Measurements from ENCODE around the gene POU6F1.

The POU6F1 gene

DNA sequence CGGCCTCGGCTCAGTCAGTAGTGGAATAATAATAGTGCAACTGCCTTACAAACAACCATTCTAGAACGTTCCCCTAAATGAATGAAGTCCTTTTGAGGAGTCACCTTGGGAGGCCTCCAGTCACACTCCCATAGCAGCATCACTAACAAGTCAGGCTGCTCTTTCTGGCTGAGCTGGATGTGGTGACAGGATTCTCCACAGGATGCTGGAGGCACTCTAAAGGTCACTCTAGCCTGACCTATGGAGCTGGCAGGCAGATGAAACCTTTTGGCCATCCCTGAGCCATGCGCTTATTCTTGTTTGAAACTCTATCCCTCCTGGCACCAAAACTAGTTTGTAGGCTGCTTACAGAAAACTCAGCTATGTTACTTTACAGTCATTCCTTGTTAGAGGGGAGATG lies 27.0 kb downstream of the POU6F1 start:
- Histone ChIP-seq H3K4me1 (peaks cover 8% of the 10 kb centered on the region), H3K27ac (no peak overlapping the region), H3K27me3 (ENCODE audit: control insufficient read depth, insufficient read depth, low read length) (no peaks in the 10 kb centered on the region), H3K79me2 (no peaks in the 10 kb centered on the region), H3K9me3 (ENCODE audit: control insufficient read depth, low read length) (no peaks in the 10 kb centered on the region), H3K36me3 (ENCODE audit: control insufficient read depth, insufficient read depth, low read length) (no peaks in the 10 kb centered on the region), H3K4me2 (ENCODE audit: low read length) (no peak overlapping the region), H3K4me3 (ENCODE audit: low read depth, low read length) (no peak overlapping the region), H3K9ac (no peak overlapping the region), H2AFZ (no peak overlapping the region)
- TF ChIP-seq, protein P1, sequence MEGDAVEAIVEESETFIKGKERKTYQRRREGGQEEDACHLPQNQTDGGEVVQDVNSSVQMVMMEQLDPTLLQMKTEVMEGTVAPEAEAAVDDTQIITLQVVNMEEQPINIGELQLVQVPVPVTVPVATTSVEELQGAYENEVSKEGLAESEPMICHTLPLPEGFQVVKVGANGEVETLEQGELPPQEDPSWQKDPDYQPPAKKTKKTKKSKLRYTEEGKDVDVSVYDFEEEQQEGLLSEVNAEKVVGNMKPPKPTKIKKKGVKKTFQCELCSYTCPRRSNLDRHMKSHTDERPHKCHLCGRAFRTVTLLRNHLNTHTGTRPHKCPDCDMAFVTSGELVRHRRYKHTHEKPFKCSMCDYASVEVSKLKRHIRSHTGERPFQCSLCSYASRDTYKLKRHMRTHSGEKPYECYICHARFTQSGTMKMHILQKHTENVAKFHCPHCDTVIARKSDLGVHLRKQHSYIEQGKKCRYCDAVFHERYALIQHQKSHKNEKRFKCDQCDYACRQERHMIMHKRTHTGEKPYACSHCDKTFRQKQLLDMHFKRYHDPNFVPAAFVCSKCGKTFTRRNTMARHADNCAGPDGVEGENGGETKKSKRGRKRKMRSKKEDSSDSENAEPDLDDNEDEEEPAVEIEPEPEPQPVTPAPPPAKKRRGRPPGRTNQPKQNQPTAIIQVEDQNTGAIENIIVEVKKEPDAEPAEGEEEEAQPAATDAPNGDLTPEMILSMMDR (IDR thresholded peaks at IDR 0.05) = no peak

DNA sequence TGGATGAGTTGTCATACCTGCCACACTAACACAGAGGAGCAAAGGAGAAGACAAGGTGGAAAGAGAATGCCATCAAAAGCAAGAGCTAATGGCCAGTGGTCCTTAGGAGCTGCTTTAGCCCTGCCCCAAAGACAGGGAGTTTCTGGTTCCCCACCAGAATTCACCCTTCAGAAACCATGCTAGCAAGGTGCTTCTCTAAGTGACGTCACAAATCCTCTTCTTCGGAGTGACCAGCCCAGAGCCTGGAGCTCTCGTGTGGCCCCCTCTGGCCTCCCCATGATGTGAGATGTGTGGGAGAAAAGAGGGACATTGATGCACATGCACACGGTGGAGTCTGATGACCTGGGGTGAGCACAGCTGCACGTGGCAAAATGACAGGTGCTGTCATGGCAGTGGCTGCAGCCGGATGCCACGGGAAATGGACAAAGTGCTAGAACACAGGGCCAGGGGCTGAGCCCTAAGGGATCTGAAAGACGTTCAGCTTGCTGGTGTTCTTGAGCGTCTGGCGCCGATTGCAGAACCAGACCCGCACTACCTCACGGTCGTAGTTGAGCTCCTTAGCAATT lies 28.0 kb downstream of the POU6F1 start:
- Histone ChIP-seq H3K9ac (no peak overlapping the region), H3K79me2 (no peaks in the 10 kb centered on the region), H3K4me2 (ENCODE audit: low read length) (no peak overlapping the region), H3K27ac (no peak overlapping the region), H3K4me1 (peaks cover 8% of the 10 kb centered on the region), H2AFZ (no peak overlapping the region), H3K4me3 (ENCODE audit: low read depth, low read length) (no peak overlapping the region), H3K9me3 (ENCODE audit: control insufficient read depth, low read length) (no peaks in the 10 kb centered on the region), H3K36me3 (ENCODE audit: control insufficient read depth, insufficient read depth, low read length) (no peaks in the 10 kb centered on the region), H3K27me3 (ENCODE audit: control insufficient read depth, insufficient read depth, low read length) (no peaks in the 10 kb centered on the region)
- TF ChIP-seq, protein P1 (IDR thresholded peaks at IDR 0.05) = no peak

DNA sequence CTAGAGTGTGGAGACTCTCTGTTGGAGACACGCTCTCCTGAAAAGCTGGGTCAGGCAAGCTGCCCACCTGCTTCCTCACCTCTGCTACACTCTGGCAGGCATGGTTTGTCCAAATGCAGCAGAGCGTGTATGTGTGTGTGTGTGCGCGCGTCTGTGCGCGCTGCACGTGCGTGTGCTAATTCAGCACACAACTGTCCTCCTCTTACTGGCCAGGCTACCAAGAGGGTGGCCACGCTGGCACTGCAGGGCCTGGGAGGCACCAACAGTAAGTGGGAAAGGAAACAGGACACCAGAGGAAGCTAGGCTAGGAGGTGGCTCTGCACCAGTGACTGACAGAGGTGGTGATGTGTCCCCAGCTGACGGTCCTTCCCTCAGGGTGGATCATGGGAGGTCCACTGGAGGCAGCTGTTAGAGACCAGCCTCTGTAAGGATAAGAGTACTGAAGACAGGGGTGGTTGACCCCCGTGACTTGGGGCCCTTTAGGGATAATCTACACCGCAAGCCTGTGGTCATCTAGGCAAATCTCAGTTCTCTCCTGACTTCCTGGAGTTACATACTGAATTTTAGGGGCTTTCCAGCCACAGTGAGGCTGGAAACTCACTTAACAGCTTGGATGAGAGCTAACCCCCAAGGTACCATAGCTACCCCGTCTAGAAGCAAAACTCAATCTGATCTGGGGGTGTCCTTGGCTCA lies 29.4 kb downstream of the POU6F1 start:
- Histone ChIP-seq H3K9me3 (ENCODE audit: control insufficient read depth, low read length) (no peaks in the 10 kb centered on the region), H3K4me1 (peaks cover 17% of the 10 kb centered on the region), H3K4me2 (ENCODE audit: low read length) (no peak overlapping the region), H3K9ac (no peak overlapping the region), H3K27me3 (ENCODE audit: control insufficient read depth, insufficient read depth, low read length) (no peaks in the 10 kb centered on the region), H3K36me3 (ENCODE audit: control insufficient read depth, insufficient read depth, low read length) (no peaks in the 10 kb centered on the region), H3K27ac (no peak overlapping the region), H3K4me3 (ENCODE audit: low read depth, low read length) (no peak overlapping the region), H3K79me2 (no peaks in the 10 kb centered on the region), H2AFZ (no peak overlapping the region)
- TF ChIP-seq, protein P1 (IDR thresholded peaks at IDR 0.05) = no peak

DNA sequence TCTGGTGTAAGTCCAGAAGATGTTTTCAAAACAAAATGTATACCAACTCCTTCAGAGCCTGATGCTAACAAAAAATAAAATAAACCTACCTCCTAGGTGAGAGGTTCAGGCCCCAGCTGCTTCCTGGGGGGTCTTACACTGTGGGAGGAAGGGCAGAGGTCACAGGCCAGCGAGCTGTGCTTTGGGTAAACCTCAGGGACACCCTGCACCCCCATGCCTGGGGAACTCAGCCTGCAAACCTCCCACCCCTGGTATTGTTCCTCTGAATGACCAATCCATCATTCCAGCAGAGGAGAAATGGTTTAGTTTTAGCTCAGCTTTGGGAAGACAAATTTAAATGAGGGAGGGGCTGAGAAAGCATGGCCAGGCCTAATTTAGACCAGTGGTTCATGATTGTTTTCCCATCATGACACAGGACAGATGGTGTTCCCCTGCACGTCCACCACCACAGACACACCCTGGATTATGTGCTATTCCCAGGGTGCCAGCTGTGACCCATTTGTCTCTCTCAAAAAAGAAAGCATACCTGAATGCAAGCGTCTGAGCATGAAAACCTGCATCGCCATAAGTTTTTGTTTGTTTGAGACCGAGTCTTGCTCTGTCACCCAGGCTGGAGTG lies 30.4 kb downstream of the POU6F1 start:
- no peak overlapping the region for H3K27ac ChIP-seq
- TF ChIP-seq, protein P1 (IDR thresholded peaks at IDR 0.05) = no peak

More for the DNA sequence above, 30.4 kb downstream of the POU6F1 start:
- H3K9me3 ChIP-seq (ENCODE audit: control insufficient read depth, low read length) = no peaks in the 10 kb centered on the region
- no peak overlapping the region for H3K4me3 ChIP-seq (ENCODE audit: low read depth, low read length)
- no peaks in the 10 kb centered on the region for H3K27me3 ChIP-seq (ENCODE audit: control insufficient read depth, insufficient read depth, low read length)
- H2AFZ ChIP-seq = no peak overlapping the region
- H3K4me2 ChIP-seq (ENCODE audit: low read length) = no peak overlapping the region
- no peak overlapping the region for H3K9ac ChIP-seq
- no peaks in the 10 kb centered on the region for H3K79me2 ChIP-seq
- H3K4me1 ChIP-seq = peaks cover 22% of the 10 kb centered on the region
- H3K36me3 ChIP-seq (ENCODE audit: control insufficient read depth, insufficient read depth, low read length) = no peaks in the 10 kb centered on the region
